SK-N-MC (cell line): ENCODE results near the gene APOB.

Experiments used
- EZH2 ChIP-seq: fragments of 200-600 bp; sonication (generic); IDR thresholded peaks from one replicate; pipeline ENCODE4 v1.6.1; 2017; ENCODE audit warnings: antibody characterized with exemption
- POLR2AphosphoS5 ChIP-seq: IDR thresholded peaks from 2 replicates; pipeline ENCODE4 v1.6.1; 2012; ENCODE audit warnings: mild to moderate bottlenecking, low read depth, low read length, borderline replicate concordance

DNA sequence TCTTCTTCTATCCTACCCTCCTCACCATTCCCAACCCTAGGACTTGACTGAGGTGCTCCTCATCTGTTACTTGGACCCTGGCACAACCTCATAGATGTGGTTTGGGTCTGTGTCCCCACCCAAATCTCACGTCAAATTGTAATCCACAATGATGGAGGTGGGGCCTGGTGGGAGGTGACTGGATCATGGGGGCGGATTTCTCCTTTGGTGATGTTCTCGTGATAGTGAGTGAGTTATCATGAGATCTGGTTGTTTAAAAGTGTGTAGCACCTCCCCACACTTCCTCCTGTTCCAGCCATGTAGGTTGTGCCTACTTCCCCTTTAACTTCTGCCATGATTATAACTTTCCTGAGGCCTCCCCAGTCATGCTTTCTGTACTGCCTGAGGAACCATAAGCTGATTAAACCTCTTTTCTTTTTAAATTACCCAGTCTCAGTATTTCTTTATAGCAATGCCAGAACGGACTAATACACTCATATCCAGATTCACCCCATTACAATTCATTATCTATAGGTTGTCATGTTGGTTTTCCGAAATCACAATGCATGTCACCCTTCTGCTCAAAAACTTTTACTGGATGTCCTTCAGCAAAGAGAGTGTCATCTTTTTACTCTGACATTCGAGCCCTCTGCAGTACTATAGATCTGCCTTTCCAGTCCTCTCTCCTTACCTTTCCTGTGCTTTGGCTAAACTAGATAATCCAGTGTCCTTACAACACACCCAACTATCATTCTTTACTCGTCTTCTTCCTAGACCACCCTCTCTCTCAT lies 45.7 kb downstream of the APOB start:
- TF ChIP-seq EZH2 (no peak), POLR2AphosphoS5 (no peak)
